Measurements from ENCODE around the gene TRPV6. TPM values are rescaled to one million over a fixed set of nuclear protein-coding genes. Genes with fewer than 3 reads are reported as not detected.

The TRPV6 gene
- total and polyA plus RNA-seq, 2 donors from 2014 or later, result 4.4 to 5.5 TPM

GRCh38 chr7:142933092-142933475 is 47.5 kb upstream of the TRPV6 start:
- TF ChIP-seq CTCF (IDR thresholded peaks at IDR 0.05; ENCODE audit: borderline replicate concordance, extremely low read depth, insufficient read depth), result no peak
- H3K27me3 ChIP-seq (ENCODE audit: control insufficient read depth, insufficient read depth, low read length), result no peaks in the 10 kb centered on the region
- intact Hi-C loops (cut with DNase I), result no loop called here
- H3K9me3 ChIP-seq (ENCODE audit: control insufficient read depth in 2 of 3, insufficient read depth in 1 of 3, low read length in 3 of 3), result no peaks in the 10 kb centered on the region
- H3K4me1 ChIP-seq (ENCODE audit: control insufficient read depth in 2 of 3, insufficient read depth in 2 of 3, low read depth in 1 of 3, low read length in 3 of 3), result peaks cover 0 to 4% (median 0%) of the 10 kb centered on the region in 3 donors
- H3K36me3 ChIP-seq (ENCODE audit: control insufficient read depth in 2 of 3, insufficient read depth in 3 of 3, low read length in 3 of 3), result no peaks in the 10 kb centered on the region
- no peak for DNase-seq
- FAIRE-seq, result no peak
- H3K9ac ChIP-seq (ENCODE audit: low read length in 3 of 3), result no peak overlapping the region
- no peak overlapping the region for H3K4me3 ChIP-seq (ENCODE audit: low read length in 3 of 3)
- no peak overlapping the region for H3K27ac ChIP-seq (ENCODE audit: low read depth in 2 of 2, low read length in 2 of 2)

- intact Hi-C loops (cut with DNase I), result no loop called here
- Histone ChIP-seq H3K9me3 (ENCODE audit: control insufficient read depth in 2 of 3, insufficient read depth in 1 of 3, low read length in 3 of 3) (no peaks in the 10 kb centered on the region), H3K4me1 (ENCODE audit: control insufficient read depth in 2 of 3, insufficient read depth in 2 of 3, low read depth in 1 of 3, low read length in 3 of 3) (peaks cover 0 to 2% (median 0%) of the 10 kb centered on the region in 3 donors), H3K36me3 (ENCODE audit: control insufficient read depth in 2 of 3, insufficient read depth in 3 of 3, low read length in 3 of 3) (no peaks in the 10 kb centered on the region), H3K9ac (ENCODE audit: low read length in 3 of 3) (no peak overlapping the region), H3K27ac (ENCODE audit: low read depth in 2 of 2, low read length in 2 of 2) (no peak overlapping the region), H3K4me3 (ENCODE audit: low read length in 3 of 3) (no peak overlapping the region), H3K27me3 (ENCODE audit: control insufficient read depth, insufficient read depth, low read length) (no peaks in the 10 kb centered on the region)
- no peak for FAIRE-seq
- DNase-seq, result no peak
- no peak for TF ChIP-seq CTCF (IDR thresholded peaks at IDR 0.05; ENCODE audit: borderline replicate concordance, extremely low read depth, insufficient read depth)
Measured at GRCh38 chr7:142932386-142933091, 47.0 kb upstream of the TRPV6 start.

GRCh38 chr7:142930126-142930730 is 44.7 kb upstream of the TRPV6 start:
- no peak for TF ChIP-seq CTCF (IDR thresholded peaks at IDR 0.05; ENCODE audit: borderline replicate concordance, extremely low read depth, insufficient read depth)
- no peak overlapping the region for H3K27ac ChIP-seq (ENCODE audit: low read depth in 2 of 2, low read length in 2 of 2)
- intact Hi-C loops (cut with DNase I), result no loop called here
- no peak overlapping the region for H3K4me3 ChIP-seq (ENCODE audit: low read length in 3 of 3)
- no peaks in the 10 kb centered on the region for H3K4me1 ChIP-seq (ENCODE audit: control insufficient read depth in 2 of 3, insufficient read depth in 2 of 3, low read depth in 1 of 3, low read length in 3 of 3)
- DNase-seq (no peak), FAIRE-seq (no peak)
- no peaks in the 10 kb centered on the region for H3K27me3 ChIP-seq (ENCODE audit: control insufficient read depth, insufficient read depth, low read length)
- H3K9ac ChIP-seq (ENCODE audit: low read length in 3 of 3), result no peak overlapping the region
- no peaks in the 10 kb centered on the region for H3K9me3 ChIP-seq (ENCODE audit: control insufficient read depth in 2 of 3, insufficient read depth in 1 of 3, low read length in 3 of 3)
- H3K36me3 ChIP-seq (ENCODE audit: control insufficient read depth in 2 of 3, insufficient read depth in 3 of 3, low read length in 3 of 3), result no peaks in the 10 kb centered on the region
